22Rv1 (cell line): ENCODE measurements around the gene CNTNAP2.

Experiments
- ZFX ChIP-seq: fragments of 450-650 bp; IDR thresholded peaks from 2 replicates; pipeline ENCODE4 v1.6.1; 2017; ENCODE audit warnings: antibody characterized with exemption, borderline replicate concordance
- TF ChIP-seq, protein P1 (sequence below): fragments of 450-650 bp; IDR thresholded peaks from 2 replicates; pipeline ENCODE4 v1.5.1; 2017; ENCODE audit warnings: mild to moderate bottlenecking

DNA sequence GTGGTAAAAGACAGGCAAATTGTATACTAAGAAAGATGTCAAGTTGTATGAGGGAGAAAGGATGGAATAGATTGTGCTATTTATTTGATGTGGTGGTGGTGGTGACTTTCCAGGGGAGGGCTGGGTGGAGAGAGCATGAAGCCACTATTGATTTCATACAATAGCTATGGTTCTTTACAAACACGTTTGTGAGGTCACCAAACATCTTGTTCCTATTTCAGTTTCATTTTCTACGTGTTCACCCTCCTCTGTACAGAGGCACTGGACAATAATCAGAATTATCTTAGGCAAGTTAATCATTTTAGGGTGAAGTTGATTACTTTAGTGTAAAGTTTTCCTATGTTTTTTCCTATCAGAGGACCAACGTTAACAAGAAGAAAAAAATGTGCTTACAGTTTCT is 10.3 kb upstream of the CNTNAP2 start:
- TF ChIP-seq, protein P1, sequence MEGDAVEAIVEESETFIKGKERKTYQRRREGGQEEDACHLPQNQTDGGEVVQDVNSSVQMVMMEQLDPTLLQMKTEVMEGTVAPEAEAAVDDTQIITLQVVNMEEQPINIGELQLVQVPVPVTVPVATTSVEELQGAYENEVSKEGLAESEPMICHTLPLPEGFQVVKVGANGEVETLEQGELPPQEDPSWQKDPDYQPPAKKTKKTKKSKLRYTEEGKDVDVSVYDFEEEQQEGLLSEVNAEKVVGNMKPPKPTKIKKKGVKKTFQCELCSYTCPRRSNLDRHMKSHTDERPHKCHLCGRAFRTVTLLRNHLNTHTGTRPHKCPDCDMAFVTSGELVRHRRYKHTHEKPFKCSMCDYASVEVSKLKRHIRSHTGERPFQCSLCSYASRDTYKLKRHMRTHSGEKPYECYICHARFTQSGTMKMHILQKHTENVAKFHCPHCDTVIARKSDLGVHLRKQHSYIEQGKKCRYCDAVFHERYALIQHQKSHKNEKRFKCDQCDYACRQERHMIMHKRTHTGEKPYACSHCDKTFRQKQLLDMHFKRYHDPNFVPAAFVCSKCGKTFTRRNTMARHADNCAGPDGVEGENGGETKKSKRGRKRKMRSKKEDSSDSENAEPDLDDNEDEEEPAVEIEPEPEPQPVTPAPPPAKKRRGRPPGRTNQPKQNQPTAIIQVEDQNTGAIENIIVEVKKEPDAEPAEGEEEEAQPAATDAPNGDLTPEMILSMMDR, result no peak
- TF ChIP-seq ZFX, result no peak
